A549 treated with CpdA at 1 μM for 4 hours (cell line): ENCODE results near the gene LAMTOR5. TPM values are rescaled to one million over a fixed set of nuclear protein-coding genes. Genes with fewer than 3 reads are reported as not detected.

Experiments used
- total RNA-seq: library from RNA; stranded (reverse); fragments of 200-300 nt; extraction: Qiagen RNA extraction; gene quantifications from 5 replicates; pipeline ENCODE4 v1.2.3, GENCODE V29; 2022; ENCODE audit warnings: low read depth

The LAMTOR5 gene
- total RNA-seq: 173 to 192 TPM (median 187 TPM) in 5 replicates

GRCh38 chr1:110407260-110408210 lies at the start of gene LAMTOR5:
LAMTOR5 (minus strand) TSS chr1:110407694; CDS start chr1:110407620, 74 bp downstream.

DNA sequence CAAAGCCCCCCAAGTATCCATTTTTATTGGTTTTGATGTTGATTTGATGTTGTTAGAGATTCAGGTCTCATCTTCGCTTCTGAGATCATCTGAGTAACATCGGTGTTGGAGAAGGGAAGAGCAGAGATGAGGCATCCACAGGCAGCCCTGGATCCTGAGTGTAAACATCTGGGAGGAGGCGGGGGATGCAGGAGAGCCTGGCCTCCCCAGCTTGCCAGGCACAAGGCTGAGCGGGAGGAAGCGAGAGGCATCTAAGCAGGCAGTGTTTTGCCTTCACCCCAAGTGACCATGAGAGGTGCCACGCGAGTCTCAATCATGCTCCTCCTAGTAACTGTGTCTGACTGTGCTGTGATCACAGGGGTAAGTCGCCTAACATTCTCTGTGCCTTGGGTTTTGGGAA lies 43.4 kb upstream of the LAMTOR5 start, which contains the start of gene PROK1:
TSS of gene PROK1 (plus strand) at position 221 of the 400 bp plus-strand sequence. CDS start at position 289, 68 bp downstream.

GRCh38 chr1:110390692-110391245 lies 16.7 kb downstream of the LAMTOR5 start, which contains the start of gene SLC16A4:
SLC16A4 (minus strand) TSS chr1:110391026; CDS start chr1:110389323, 1,703 bp downstream.

Other genes starting within 250 kb of the LAMTOR5 start
- gene KCNC4, start 197.4 kb downstream of the LAMTOR5 start, total RNA-seq: 2.2 to 4.4 TPM (median 4.0 TPM) in 5 replicates
- 8.7 to 9.8 TPM (median 8.9 TPM) in 5 replicates for gene RBM15, start 68.3 kb downstream of the LAMTOR5 start, total RNA-seq
- gene SLC16A4, start 16.7 kb downstream of the LAMTOR5 start, total RNA-seq: 26.5 to 40.2 TPM (median 37.4 TPM) in 5 replicates
- gene PROK1, start 43.5 kb upstream of the LAMTOR5 start, total RNA-seq: not detected in 5 replicates
- gene KCNA10, start 111.5 kb upstream of the LAMTOR5 start, total RNA-seq: not detected in 5 replicates
- gene KCNA2, start 198.7 kb upstream of the LAMTOR5 start, total RNA-seq: 0.01 to 0.05 TPM (median 0.03 TPM) in 3 of 5 replicates, not detected in the others